GM18502 (cell line): ENCODE measurements around the gene GZF1.

Experiments
- ATAC-seq: cut with Tn5 transposase; IDR thresholded peaks from one replicate; pipeline ENCODE4 v1.9.1; 2021; ENCODE audit warnings: mild to moderate bottlenecking; ENCODE audit not compliant: unreplicated experiment, poor library complexity

GZF1 gene

GRCh38 chr20:23403751-23404150, 41.8 kb downstream of the GZF1 start:
- ATAC-seq, result no peak

- ATAC-seq, result no peak
Observed at GRCh38 chr20:23404196-23404595, 42.2 kb downstream of the GZF1 start.

DNA sequence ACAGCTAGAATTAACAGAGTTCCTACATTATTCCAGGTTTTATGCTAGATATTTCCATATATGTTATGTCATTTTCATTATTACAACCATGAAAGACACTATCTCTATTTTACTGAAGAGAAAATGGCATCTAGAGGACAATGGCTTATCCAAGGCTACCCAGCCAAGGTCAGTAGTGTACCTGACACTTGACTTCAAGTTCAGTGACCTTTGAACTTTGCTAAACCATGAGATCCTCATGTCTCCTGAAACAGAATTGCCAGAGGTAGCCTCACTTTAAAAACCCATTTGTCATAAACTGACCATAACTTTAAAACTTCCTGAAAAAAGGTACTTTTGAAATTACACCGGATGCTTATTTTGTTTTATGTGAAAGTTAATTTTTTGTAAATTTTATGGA, 44.9 kb downstream of the GZF1 start:
- ATAC-seq, result no peak

- ATAC-seq, result peak; percentile 90
Observed at GRCh38 chr20:23407781-23408464, 45.9 kb downstream of the GZF1 start.

DNA sequence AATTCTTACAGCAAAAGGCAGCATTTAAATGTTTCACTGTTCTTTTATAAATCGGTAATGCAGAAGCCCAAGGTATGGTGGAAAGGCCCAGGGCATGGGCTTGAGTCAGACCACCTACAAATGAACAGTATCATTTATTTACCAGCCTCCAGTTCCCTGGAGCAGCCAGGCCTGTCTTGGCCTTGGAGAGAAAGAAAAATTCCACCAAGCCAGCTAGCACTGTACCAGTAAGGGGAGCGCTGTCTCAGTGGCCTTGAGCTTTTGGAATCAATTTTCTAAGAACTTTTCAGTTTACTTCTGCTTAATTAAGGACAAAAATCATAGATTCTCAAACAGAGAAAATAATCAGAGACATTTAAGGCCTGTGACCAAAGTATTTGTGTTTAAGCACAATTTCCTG, 47.0 kb downstream of the GZF1 start:
- no peak for ATAC-seq

GRCh38 chr20:23409800-23410199, 47.8 kb downstream of the GZF1 start:
- ATAC-seq, result no peak

DNA sequence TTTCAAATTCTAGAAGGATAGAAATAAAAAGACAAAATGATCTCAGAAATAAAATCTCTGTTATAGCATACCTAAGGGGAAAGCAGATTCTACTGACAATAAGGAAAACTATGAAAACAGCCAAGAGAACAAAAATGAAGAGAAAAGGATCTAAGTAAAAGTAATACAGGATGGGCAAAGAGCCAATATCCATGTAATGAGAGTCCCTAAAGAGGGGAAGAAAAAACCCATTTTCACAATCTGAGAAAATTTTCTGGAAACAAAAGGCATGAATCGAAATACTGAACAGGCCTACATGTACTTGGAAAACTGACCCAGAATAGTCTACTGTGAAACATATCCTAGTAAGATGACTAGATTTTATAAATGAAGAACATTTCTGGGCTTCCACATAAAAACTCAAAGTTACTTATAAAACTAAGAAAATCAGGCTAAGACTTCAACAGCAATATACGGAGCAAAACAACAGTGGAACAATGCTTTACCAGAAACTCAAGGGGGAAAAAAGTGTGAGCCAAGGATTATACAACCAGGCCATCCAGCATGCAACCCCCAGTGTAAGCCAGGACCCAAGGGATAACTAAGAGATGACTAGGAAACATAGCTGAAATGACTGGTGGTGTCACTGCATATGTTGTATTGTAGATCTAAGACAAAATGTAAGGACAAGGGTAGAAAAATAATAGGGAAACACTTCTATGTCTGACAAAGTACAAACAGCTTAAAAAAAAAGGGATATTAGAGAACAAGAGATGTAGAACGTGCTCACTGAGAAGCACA, 49.1 kb downstream of the GZF1 start:
- ATAC-seq, result no peak

GRCh38 chr20:23412026-23412425, 50.0 kb downstream of the GZF1 start:
- ATAC-seq, result no peak

- no peak for ATAC-seq
Observed at GRCh38 chr20:23413862-23414422, 52.0 kb downstream of the GZF1 start.

DNA sequence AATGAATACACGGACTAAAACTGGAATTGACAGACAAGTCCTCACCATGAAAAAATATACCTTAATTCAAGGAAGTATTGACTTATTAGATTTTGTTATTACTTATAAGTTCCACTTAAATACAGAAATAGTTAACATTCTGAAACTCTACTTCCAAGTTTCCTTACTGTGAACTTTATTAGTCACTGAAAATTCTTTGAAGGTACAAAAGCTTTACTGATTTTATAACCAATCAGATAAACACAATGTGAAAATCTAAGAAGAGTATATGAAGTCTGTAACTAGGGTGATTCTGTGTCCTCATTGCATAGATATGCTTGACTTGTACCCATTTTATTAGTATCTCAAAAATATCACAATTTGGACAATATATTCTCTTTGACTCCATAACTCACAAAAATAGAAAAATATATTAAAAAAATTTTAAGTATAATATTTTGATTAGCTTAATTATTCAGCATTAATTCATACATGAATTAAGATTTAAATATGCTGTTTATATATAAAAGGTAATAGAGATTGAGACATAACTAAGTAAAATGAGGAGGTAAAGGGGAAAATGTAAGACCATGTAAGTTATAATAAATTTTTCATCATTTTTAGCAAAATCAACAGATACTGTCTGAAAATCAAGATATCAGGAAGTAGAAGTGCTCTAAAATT, 52.7 kb downstream of the GZF1 start:
- no peak for ATAC-seq

DNA sequence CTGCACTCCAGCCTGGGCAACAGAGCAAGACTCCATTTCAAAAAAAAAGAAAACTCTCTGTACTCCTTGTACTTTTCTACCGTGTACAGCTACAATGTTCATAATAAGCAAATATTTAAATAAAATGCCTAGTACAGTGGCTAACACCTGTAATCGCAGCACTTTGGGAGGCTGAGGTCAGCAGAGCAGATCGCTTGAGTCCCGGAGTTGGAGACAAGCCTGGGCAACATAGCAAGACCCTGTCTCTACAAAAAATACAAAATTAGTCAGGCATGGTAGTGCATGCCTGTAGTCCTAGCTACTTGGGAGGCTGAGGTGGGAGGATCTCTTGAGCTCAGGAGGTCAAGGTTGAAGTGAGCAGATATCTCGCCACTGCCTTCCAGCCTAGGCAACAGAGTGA, 53.6 kb downstream of the GZF1 start:
- no peak for ATAC-seq

GRCh38 chr20:23415959-23416583, 54.1 kb downstream of the GZF1 start:
- no peak for ATAC-seq

DNA sequence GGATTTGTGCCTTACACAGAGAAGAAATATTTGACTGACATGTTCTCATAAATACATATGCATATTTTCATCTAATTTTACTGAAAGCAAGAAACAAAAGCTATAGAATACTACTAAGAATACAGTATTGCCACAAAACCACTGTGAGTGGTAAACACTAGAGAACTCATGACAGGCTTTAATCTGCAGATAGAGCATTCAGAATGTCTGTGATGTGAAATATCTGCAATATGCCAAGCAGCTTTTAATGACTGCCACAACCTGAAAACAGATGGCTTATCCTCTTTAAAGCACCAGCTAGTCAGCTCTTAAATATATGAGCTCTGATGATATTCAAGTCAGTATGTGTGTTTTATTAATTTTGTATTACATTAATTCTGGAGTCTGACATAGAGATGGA, 55.9 kb downstream of the GZF1 start:
- no peak for ATAC-seq

DNA sequence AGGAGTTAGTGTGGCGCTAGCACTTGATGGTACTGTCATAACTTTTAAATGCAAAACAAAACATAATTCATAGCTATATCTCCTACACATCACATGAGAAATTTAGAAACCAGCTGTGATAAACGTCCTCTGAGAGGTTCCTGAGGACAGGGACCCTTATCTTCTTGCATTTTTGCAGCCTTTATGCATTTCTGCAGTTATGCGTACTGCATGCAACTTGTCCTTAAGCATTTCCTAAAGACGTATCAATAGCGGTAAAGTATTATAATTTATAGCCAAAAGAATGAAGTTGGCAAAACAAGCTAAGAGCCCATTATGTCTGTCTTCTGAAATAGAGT, 57.6 kb downstream of the GZF1 start:
- no peak for ATAC-seq

GRCh38 chr20:23419995-23420901, 58.3 kb downstream of the GZF1 start:
- no peak for ATAC-seq

DNA sequence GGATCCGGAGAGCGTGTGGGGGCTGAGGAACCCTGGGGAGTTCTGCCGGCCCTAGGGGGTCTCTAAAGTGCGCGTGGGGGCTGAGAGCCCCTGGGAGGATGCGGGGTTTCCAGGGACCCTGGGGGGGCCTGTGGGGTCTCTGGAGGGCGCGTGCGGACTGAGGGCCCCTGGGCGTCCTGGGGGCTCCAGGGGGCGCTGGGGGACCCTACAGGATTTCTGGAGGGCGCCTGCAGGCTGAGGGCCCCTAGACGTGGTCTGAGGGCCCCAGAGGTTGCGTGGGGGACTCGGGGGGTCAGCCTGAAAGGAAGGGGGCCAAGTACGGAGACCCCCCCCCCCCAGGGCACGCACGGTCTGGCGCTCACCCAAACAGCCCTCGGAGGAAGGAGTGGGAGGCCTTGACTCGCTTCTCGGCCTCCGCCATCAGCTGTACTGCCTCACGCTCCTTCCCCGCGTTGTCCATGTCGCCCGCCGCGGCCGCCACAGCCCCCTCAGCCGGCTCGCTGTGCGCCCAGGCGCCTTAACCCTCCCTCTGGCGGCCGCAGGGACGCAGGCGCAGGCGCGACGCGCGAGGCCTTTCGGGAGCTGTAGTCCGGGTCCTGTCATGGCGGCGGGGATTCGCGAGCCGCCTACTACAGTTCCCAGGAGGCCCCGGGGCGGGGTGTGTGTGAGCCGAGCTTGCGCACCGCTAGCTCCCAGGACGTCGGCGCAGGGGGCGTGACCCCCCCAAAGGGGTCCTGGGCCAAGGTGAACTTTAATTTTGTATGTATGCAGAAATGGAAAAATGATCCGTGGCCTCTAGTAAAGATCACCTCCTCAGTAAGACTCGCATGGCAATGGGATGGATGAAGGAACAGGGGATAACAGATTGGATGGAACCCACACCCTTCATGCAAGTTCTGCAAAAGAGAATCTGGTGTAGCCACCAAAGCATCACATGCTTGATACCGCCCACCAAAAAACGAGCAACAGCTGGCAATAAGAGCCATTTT, 59.3 kb downstream of the GZF1 start, which contains the start of gene NAPB:
Gene NAPB (minus strand): TSS at position 546 of the 989 bp plus-strand sequence. CDS start 86 bp downstream, at position 460.
- peak; percentile 98 for ATAC-seq
